NB4 (cell line): ENCODE results near the gene MBNL1.

Source experiments
- CTCF ChIP-seq: IDR thresholded peaks from one replicate; pipeline ENCODE4 v1.5.1; 2012; ENCODE audit warnings: low read depth, low read length
- POLR2A ChIP-seq: IDR thresholded peaks from 2 replicates; pipeline ENCODE4 v1.6.1; 2011; ENCODE audit warnings: mild to moderate bottlenecking; ENCODE audit not compliant: insufficient read length; ENCODE audit errors: extremely low read depth

DNA sequence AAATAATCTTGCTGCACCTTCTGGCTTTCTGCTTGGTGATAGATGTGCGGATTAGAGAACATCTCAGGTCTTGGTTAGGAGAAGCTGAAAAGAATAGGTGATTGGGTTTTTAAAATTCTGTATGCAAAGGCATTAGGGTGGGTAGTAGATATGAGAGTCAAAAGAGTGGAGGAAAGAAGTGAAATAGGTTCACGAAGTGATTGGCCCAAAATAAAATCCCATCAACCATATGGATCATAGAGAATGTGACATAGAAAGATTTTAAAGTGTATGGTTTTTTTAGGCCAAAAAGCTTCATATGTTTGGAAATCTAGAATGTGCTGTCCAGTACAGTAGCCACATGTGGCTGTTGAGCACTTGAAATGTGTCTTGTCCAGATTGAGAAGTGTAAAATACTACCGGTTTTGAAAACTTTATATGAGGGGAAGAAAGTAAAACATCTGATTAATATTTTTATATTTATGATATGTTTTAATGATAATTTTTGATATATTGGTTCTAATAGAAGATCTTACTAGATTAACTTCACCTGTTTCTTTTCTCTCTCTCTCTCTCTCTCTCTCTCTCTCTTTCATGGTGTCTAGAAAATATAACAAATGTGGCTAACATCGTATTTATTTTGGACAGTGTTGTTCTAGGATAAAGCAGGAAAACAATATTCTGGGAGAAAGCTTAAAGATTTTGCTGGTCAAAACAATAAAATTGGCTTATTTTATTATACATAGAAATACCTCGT, 2.9 kb downstream of the MBNL1 start:
- TF ChIP-seq POLR2A (no peak), CTCF (no peak)
